Vagina (tissue), 2 donors: ENCODE data around the gene SHISA5.

Experiments used
- POLR2A ChIP-seq, 2 donors: fragments of 450-650 bp; IDR thresholded peaks; one replicate each; pipeline ENCODE4 v1.6.1; 2017; ENCODE audit warnings: antibody characterized with exemption in 2 of 2, mild to moderate bottlenecking in 2 of 2, moderate library complexity in 2 of 2
- POLR2AphosphoS5 ChIP-seq, 2 donors: sonication (generic); formaldehyde crosslinking; IDR thresholded peaks; one replicate each; pipeline ENCODE4 v1.9.0; 2017; ENCODE audit warnings: antibody characterized with exemption in 2 of 2, mild to moderate bottlenecking in 2 of 2, low read depth in 1 of 2; ENCODE audit not compliant: insufficient read depth in 1 of 2
- TF ChIP-seq, protein P1 (sequence below), 3 experiments: fragments of 450-650 bp in 2 of 3; fragments of 200-600 bp in 1 of 3; sonication (generic) in 1 of 3; IDR thresholded peaks; one replicate each; pipeline ENCODE4 v1.5.1; 2017 to 2019; ENCODE audit warnings: antibody characterized with exemption in 3 of 3, mild to moderate bottlenecking in 2 of 3, moderate library complexity in 2 of 3

DNA sequence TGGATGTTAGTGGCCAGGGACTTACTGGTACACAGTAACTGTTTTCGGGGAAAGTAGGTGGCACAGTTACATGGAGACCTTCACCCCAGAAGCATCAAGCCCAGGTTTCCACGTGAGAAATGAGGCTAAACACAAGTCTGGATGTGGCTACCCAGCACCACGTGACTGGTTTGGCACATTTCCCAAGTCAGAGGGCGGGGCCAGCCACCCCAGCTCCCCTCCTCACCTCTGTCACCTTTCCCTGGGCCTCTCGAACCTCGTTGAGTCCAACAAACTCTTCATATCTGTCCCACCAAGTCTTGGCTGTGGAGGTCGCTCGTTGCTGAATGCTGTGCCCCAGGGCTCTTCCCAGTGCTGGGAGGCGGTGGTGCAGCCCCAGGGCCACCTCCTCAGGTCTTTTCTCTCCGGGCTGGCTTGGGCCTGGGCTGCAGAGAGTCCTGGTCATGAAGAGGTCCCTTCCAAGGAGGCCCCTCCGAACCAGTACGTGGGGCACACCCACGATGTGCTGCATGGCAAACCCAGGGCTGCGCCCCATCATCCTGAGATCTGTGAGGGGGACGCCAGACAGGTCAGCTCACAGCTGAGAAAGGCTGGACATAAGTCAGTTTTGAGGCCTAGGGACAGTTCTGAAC is 69.3 kb downstream of the SHISA5 start:
- TF ChIP-seq, protein P1, sequence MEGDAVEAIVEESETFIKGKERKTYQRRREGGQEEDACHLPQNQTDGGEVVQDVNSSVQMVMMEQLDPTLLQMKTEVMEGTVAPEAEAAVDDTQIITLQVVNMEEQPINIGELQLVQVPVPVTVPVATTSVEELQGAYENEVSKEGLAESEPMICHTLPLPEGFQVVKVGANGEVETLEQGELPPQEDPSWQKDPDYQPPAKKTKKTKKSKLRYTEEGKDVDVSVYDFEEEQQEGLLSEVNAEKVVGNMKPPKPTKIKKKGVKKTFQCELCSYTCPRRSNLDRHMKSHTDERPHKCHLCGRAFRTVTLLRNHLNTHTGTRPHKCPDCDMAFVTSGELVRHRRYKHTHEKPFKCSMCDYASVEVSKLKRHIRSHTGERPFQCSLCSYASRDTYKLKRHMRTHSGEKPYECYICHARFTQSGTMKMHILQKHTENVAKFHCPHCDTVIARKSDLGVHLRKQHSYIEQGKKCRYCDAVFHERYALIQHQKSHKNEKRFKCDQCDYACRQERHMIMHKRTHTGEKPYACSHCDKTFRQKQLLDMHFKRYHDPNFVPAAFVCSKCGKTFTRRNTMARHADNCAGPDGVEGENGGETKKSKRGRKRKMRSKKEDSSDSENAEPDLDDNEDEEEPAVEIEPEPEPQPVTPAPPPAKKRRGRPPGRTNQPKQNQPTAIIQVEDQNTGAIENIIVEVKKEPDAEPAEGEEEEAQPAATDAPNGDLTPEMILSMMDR (IDR thresholded peaks at IDR 0.05): no peak
- TF ChIP-seq POLR2AphosphoS5 (IDR thresholded peaks at IDR 0.05; ENCODE audit: insufficient read depth in 1 of 2, low read depth in 1 of 2) (no peak), POLR2A (IDR thresholded peaks at IDR 0.05) (no peak)
